ENCODE data around the gene C2CD2L.

DNA sequence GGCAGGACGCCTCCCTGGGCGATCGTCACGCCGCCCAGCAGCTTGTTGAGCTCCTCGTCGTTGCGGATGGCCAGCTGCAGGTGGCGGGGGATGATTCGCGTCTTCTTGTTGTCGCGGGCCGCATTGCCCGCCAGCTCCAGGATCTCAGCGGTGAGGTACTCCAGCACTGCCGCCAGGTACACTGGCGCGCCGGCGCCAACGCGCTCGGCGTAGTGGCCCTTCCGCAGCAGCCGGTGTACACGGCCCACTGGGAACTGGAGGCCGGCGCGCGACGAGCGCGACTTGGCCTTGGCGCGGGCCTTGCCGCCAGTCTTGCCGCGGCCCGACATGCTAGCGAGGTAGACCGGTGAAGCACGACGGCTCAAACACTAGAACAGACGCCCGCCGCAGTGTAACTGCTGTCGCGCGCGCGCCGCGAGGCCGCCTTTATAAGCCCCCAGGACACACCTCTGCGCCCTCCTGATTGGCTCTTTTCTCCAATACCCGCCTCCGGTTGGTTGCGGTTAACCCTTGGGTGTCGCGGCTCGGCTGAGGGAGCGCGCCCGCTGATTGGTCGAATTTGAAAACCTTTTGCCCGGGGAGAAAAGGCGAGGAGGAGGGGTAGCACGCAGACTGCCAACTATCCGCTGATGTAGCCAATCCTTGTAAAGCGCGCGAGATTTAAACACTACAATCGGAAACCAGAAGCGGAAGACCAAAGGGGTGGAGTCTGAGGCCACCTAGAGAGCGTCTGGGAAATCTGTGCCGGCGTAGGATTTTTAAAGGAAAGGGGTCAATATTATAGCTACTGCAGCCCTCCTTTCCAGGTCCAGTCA is 11.9 kb upstream of the C2CD2L start:
- no peak for TF ChIP-seq EZH2 (IDR thresholded peaks at IDR 0.05)
- peak; percentile 100 for TF ChIP-seq POLR2AphosphoS5 (IDR thresholded peaks at IDR 0.05; ENCODE audit: borderline replicate concordance, low read depth, low read length)
